SIG-M5 treated with dmso at 0.1 percent for 504 hours (cell line): Measurements from ENCODE around the gene SPINT3.

Experiments
- DNase-seq: peaks from one replicate; lab custom pipeline; 2025; ENCODE audit not compliant: unreplicated experiment; lab: John Stamatoyannopoulos, UW

Gene SPINT3

DNA sequence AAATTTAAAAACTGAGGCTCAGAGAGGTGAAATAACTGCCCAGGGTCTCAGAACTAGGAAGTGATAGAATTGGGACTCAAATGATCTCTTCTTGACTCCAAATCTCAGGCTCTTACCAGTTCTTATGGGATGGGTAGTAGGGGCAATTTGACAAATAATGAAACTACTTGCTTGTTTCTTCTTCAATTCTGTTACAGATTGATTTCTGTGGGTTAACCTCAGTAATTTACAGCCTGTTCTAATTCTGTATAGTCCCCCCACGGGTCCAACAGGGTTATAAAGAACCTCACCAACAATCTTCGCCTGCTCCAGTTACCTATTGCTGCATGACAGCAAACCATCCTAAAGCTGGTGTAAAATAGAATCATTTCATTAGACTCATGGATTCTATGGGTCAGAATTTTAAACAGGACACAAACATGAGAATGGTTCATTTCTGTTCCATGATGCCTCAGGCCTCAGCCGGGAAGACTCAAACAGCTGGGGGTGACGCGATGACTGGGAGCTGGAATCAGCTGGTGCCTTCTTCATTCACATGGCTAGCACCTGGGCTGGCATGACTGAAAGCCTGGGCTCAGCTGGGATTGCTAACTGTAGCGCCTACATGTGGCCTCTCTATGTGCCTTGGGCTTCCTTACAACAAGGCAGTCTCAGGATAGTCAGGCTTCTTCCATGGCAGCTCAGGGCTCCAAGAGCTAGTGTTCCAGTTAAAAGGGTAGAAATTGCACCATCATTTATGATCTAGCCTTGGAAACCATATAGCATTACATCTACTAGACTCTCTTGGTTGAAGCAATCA, 52.5 kb downstream of the SPINT3 start:
- no peak for DNase-seq
